Small intestine (tissue), 16 donors: ENCODE measurements around the gene ZNF35. TPM values are rescaled to one million over a fixed set of nuclear protein-coding genes. Genes with fewer than 3 reads are reported as not detected.

Experiments
- DNase-seq, 2 donors: peaks; one replicate each; pipeline versions ENCODE4 v3.0.0 to v3.0.0-alpha.2; 2013
- FAIRE-seq: peaks from 2 replicates; lab custom pipeline; 2012; peaks lifted over from hg19 to GRCh38; lab: Jason Lieb, UNC
- H3K27ac ChIP-seq, 3 donors: one replicate each; pipeline ENCODE4 v1.5.1; 2013; ENCODE audit warnings: low read length in 2 of 3, mild to moderate bottlenecking in 2 of 3, control low read depth in 1 of 3, inconsistent platforms in 1 of 3, low read depth in 1 of 3, moderate library complexity in 1 of 3
- H3K27me3 ChIP-seq, 3 donors: one replicate each; pipeline ENCODE4 v1.6.1; 2013; ENCODE audit warnings: low read length in 3 of 3, inconsistent platforms in 1 of 3; ENCODE audit not compliant: control insufficient read depth in 3 of 3, insufficient read depth in 3 of 3
- H3K36me3 ChIP-seq, 3 donors: one replicate each; pipeline ENCODE4 v1.6.1; 2013; ENCODE audit warnings: low read length in 3 of 3, inconsistent platforms in 1 of 3, low read depth in 1 of 3, mild to moderate bottlenecking in 1 of 3, moderate library complexity in 1 of 3; ENCODE audit not compliant: control insufficient read depth in 3 of 3, insufficient read depth in 2 of 3
- H3K4me1 ChIP-seq, 3 donors: one replicate each; pipeline ENCODE4 v1.6.1; 2013; ENCODE audit warnings: low read length in 2 of 3, inconsistent platforms in 1 of 3, low read depth in 1 of 3, mild to moderate bottlenecking in 1 of 3, moderate library complexity in 1 of 3; ENCODE audit not compliant: control insufficient read depth in 3 of 3, insufficient read depth in 2 of 3
- H3K4me3 ChIP-seq, 3 donors: one replicate each; pipeline ENCODE4 v1.5.1; 2013; ENCODE audit warnings: low read length in 3 of 3, control low read depth in 1 of 3, inconsistent platforms in 1 of 3, low read depth in 1 of 3, mild to moderate bottlenecking in 1 of 3, moderate library complexity in 1 of 3
- H3K9me3 ChIP-seq, 2 donors: one replicate each; pipeline ENCODE4 v1.6.1; 2013; ENCODE audit warnings: low read depth in 1 of 2, low read length in 1 of 2; ENCODE audit not compliant: control insufficient read depth in 2 of 2, insufficient read depth in 1 of 2
- WGBS, 3 donors: extraction: QIAGEN DNeasy Blood & Tissue Kit; methylation state at CpG; one replicate each; pipeline ENCODE4 v1.1.7; 2013; 5-methylcytosine and 5-hydroxymethylcytosine counted together
- long read RNA-seq, 10 donors: transcript quantifications; one replicate each; lab custom pipeline, GENCODE V29; 2026
- polyA plus RNA-seq, 4 donors: library from polyadenylated mRNA; stranded (reverse) in 3 of 4; unstranded in 1 of 4; fragments of 200-250 nt in 3 of 4; fragments of 120-200 nt in 1 of 4; gene quantifications; one replicate each; pipeline versions ENCODE4 v1.2.1 to v1.2.3, GENCODE V29; 2013
- donor health status: healthy with polysubstance abuse.
- donor health status: control.
- donor health status: control.
- donor health status: Bipolar disorder and iron deficiency.
- donor health status: healthy.

The ZNF35 gene
- 1 to 10 TPM; 3.1 to 7.8 (median 5.0) TPM for polyA plus RNA-seq
- long read RNA-seq, donor 1, result 0 reads
- long read RNA-seq, donor 2, partial matches to known transcripts, result 0 of 2 reads
- long read RNA-seq, donor 2, other reads (novel, unspliced or antisense), result 0 of 2 reads
- long read RNA-seq, donor 3, result 0 reads
- long read RNA-seq, donor 4, partial matches to known transcripts, result 0 of 1 reads
- long read RNA-seq, donor 4, other reads (novel, unspliced or antisense), result 0 of 1 reads
- long read RNA-seq, donor 5, result 0 reads
- long read RNA-seq, donor 6, partial matches to known transcripts, result 0 of 1 reads
- long read RNA-seq, donor 6, other reads (novel, unspliced or antisense), result 0 of 1 reads
- long read RNA-seq, donor 7, result 0 reads
- long read RNA-seq, donor 8, result 0 reads
- long read RNA-seq, donor 9, result 0 reads
- long read RNA-seq, donor 10, partial matches to known transcripts, result 0 of 2 reads
- long read RNA-seq, donor 10, other reads (novel, unspliced or antisense), result 0 of 2 reads

- H3K4me1 ChIP-seq, result no peaks in the 10 kb centered on the region
- WGBS, 3 donors, result 1 to 3% (median 1%) methylated on average over 37 of the region's 37 CpGs
- peak within 1 kb of the TSS; percentile 83 to 95 (median 94) for H3K4me3 ChIP-seq
- no peak for FAIRE-seq
- peak; percentile 81 to 88 for DNase-seq
- peak within 1 kb of the TSS in 2 of 3 donors; percentile 71 to 74 for H3K27ac ChIP-seq
- no peaks in the 10 kb centered on the region for H3K27me3 ChIP-seq
- peaks cover 0 to 12% of the 10 kb centered on the region in 2 donors for H3K9me3 ChIP-seq
- H3K36me3 ChIP-seq, result peaks cover 8 to 13% (median 12%) of the 10 kb centered on the region in 3 donors
These were observed at the start of gene ZNF35 for GRCh38 chr3:44648564-44649229. TSS of gene ZNF35 (plus strand) at chr3:44648732. CDS start at chr3:44651068, 2,336 bp downstream.

- H3K27ac ChIP-seq, result no peak overlapping the region
- WGBS, 3 donors, result 97 to 98% (median 98%) methylated on average over 2 of the region's 2 CpGs
- H3K9me3 ChIP-seq, result peaks cover 0 to 43% of the 10 kb centered on the region in 2 donors
- FAIRE-seq, result no peak
- no peak for DNase-seq
- H3K36me3 ChIP-seq, result peaks cover 0 to 7% (median 0%) of the 10 kb centered on the region in 3 donors
- no peaks in the 10 kb centered on the region for H3K4me1 ChIP-seq
- no peak overlapping the region for H3K4me3 ChIP-seq
- no peaks in the 10 kb centered on the region for H3K27me3 ChIP-seq
These were observed 46.8 kb upstream of the ZNF35 start for GRCh38 chr3:44601749-44602148.

- H3K9me3 ChIP-seq, result peaks cover 0 to 12% of the 10 kb centered on the region in 2 donors
- H3K27ac ChIP-seq, result no peak overlapping the region
- no peaks in the 10 kb centered on the region for H3K27me3 ChIP-seq
- H3K4me1 ChIP-seq, result no peaks in the 10 kb centered on the region
- H3K4me3 ChIP-seq, result no peak overlapping the region
- DNase-seq (no peak), FAIRE-seq (no peak)
- peaks cover 0 to 6% (median 0%) of the 10 kb centered on the region in 3 donors for H3K36me3 ChIP-seq
These were observed 35.9 kb upstream of the ZNF35 start for GRCh38 chr3:44612678-44613077.

GRCh38 chr3:44624749-44625480 lies 23.6 kb upstream of the ZNF35 start, which contains the start of gene ZNF197:
TSS of gene ZNF197 (plus strand) at chr3:44625036. CDS start at chr3:44629155, 4,119 bp downstream.
- WGBS, 3 donors, result 1% methylated on average over 32 to 47 of the region's 47 CpGs
- Histone ChIP-seq H3K36me3 (peaks cover 2 to 4% (median 4%) of the 10 kb centered on the region in 3 donors), H3K27ac (peak within 1 kb of the TSS; percentile 73 to 92 (median 80)), H3K9me3 (no peaks in the 10 kb centered on the region), H3K4me3 (peak within 1 kb of the TSS; percentile 92 to 96 (median 94)), H3K4me1 (peaks cover 1 to 7% (median 6%) of the 10 kb centered on the region in 3 donors), H3K27me3 (no peaks in the 10 kb centered on the region)
- FAIRE-seq (no peak), DNase-seq (peak; percentile 91 to 94)

- no peak for FAIRE-seq
- Histone ChIP-seq H3K27ac (no peak overlapping the region), H3K4me1 (peaks cover 1 to 7% (median 6%) of the 10 kb centered on the region in 3 donors), H3K36me3 (peaks cover 11 to 21% (median 12%) of the 10 kb centered on the region in 3 donors), H3K27me3 (no peaks in the 10 kb centered on the region), H3K4me3 (no peak overlapping the region), H3K9me3 (no peaks in the 10 kb centered on the region)
- no peak for DNase-seq
- 88 to 91% (median 90%) methylated on average over 2 of the region's 2 CpGs for WGBS, 3 donors
These were observed 19.8 kb upstream of the ZNF35 start for GRCh38 chr3:44628716-44629115.

GRCh38 chr3:44632193-44632592 lies 16.3 kb upstream of the ZNF35 start:
- H3K27me3 ChIP-seq, result no peaks in the 10 kb centered on the region
- FAIRE-seq (no peak), DNase-seq (no peak)
- H3K36me3 ChIP-seq, result peaks cover 17 to 29% (median 17%) of the 10 kb centered on the region in 3 donors
- no peaks in the 10 kb centered on the region for H3K4me1 ChIP-seq
- no peak overlapping the region for H3K4me3 ChIP-seq
- H3K27ac ChIP-seq, result no peak overlapping the region
- 91 to 98% (median 96%) methylated on average over 3 of the region's 3 CpGs for WGBS, 3 donors
- H3K9me3 ChIP-seq, result peaks cover 0 to 6% of the 10 kb centered on the region in 2 donors

- peaks cover 3 to 43% of the 10 kb centered on the region in 2 donors for H3K9me3 ChIP-seq
- FAIRE-seq, result no peak
- no peak overlapping the region for H3K4me3 ChIP-seq
- no peak overlapping the region for H3K27ac ChIP-seq
- no peak for DNase-seq
- 97 to 99% (median 97%) methylated on average over 4 of the region's 4 CpGs for WGBS, 3 donors
- no peaks in the 10 kb centered on the region for H3K4me1 ChIP-seq
- H3K27me3 ChIP-seq, result no peaks in the 10 kb centered on the region
- peaks cover 15 to 24% (median 23%) of the 10 kb centered on the region in 3 donors for H3K36me3 ChIP-seq
These were observed 6.2 kb upstream of the ZNF35 start for GRCh38 chr3:44642337-44642736.

- FAIRE-seq (no peak), DNase-seq (no peak)
- peaks cover 3 to 43% of the 10 kb centered on the region in 2 donors for H3K9me3 ChIP-seq
- no peak overlapping the region for H3K4me3 ChIP-seq
- H3K4me1 ChIP-seq, result no peaks in the 10 kb centered on the region
- H3K36me3 ChIP-seq, result peaks cover 15 to 23% (median 23%) of the 10 kb centered on the region in 3 donors
- no peak overlapping the region for H3K27ac ChIP-seq
- no peaks in the 10 kb centered on the region for H3K27me3 ChIP-seq
- WGBS, 3 donors, result 95 to 98% (median 97%) methylated on average over 4 of the region's 4 CpGs
These were observed 5.5 kb upstream of the ZNF35 start for GRCh38 chr3:44643024-44643423.
